GM18508 (cell line): ENCODE data around the gene MARK1.

ENCODE experiments used
- ATAC-seq: cut with Tn5 transposase; IDR thresholded peaks from one replicate; pipeline ENCODE4 v1.9.1; 2021; ENCODE audit warnings: moderate number of reproducible peaks; ENCODE audit not compliant: insufficient read depth, unreplicated experiment

The MARK1 gene

GRCh38 chr1:220528679-220529501 is 954 bp downstream of the MARK1 start:
- ATAC-seq = no peak

- no peak for ATAC-seq
Measured at GRCh38 chr1:220529521-220530020, 1.6 kb downstream of the MARK1 start.

- ATAC-seq = no peak
Measured at GRCh38 chr1:220533504-220534109, 5.7 kb downstream of the MARK1 start.

- ATAC-seq = no peak
Measured at GRCh38 chr1:220544901-220545303, 17.0 kb downstream of the MARK1 start.

- ATAC-seq = no peak
Measured at GRCh38 chr1:220550811-220551399, 23.0 kb downstream of the MARK1 start.

GRCh38 chr1:220551718-220552117 is 23.8 kb downstream of the MARK1 start:
- ATAC-seq = no peak

- no peak for ATAC-seq
Measured at GRCh38 chr1:220552672-220553260, 24.8 kb downstream of the MARK1 start.

GRCh38 chr1:220556641-220557040 is 28.7 kb downstream of the MARK1 start:
- ATAC-seq = no peak

- no peak for ATAC-seq
Measured at GRCh38 chr1:220563564-220563963, 35.6 kb downstream of the MARK1 start.

- no peak for ATAC-seq
Measured at GRCh38 chr1:220564216-220564615, 36.3 kb downstream of the MARK1 start.

- no peak for ATAC-seq
Measured at GRCh38 chr1:220565670-220566069, 37.7 kb downstream of the MARK1 start.

GRCh38 chr1:220566869-220567268 is 38.9 kb downstream of the MARK1 start:
- ATAC-seq = no peak

GRCh38 chr1:220572416-220572815 is 44.5 kb downstream of the MARK1 start:
- ATAC-seq = no peak

GRCh38 chr1:220573836-220574235 is 45.9 kb downstream of the MARK1 start:
- no peak for ATAC-seq

GRCh38 chr1:220575718-220576497 is 48.0 kb downstream of the MARK1 start:
- ATAC-seq = no peak

GRCh38 chr1:220577926-220578325 is 50.0 kb downstream of the MARK1 start:
- no peak for ATAC-seq

GRCh38 chr1:220579317-220579716 is 51.4 kb downstream of the MARK1 start:
- ATAC-seq = no peak

GRCh38 chr1:220592714-220593113 is 64.8 kb downstream of the MARK1 start:
- no peak for ATAC-seq

- ATAC-seq = no peak
Measured at GRCh38 chr1:220594356-220594755, 66.4 kb downstream of the MARK1 start.

- no peak for ATAC-seq
Measured at GRCh38 chr1:220595179-220595578, 67.2 kb downstream of the MARK1 start.
